GM19043 (cell line): Measurements from ENCODE around the gene TMEM184C.

Experiments
- ATAC-seq: cut with Tn5 transposase; IDR thresholded peaks from one replicate; pipeline ENCODE4 v1.9.1; 2021; ENCODE audit warnings: low read depth; ENCODE audit not compliant: unreplicated experiment

Gene TMEM184C

GRCh38 chr4:147617173-147617840, at the start of gene TMEM184C:
Gene TMEM184C (plus strand): TSS chr4:147617397. CDS start chr4:147617957, 560 bp downstream.
- peak; percentile 100 for ATAC-seq

- ATAC-seq, result no peak
Observed at GRCh38 chr4:147570616-147571015, 46.6 kb upstream of the TMEM184C start.

DNA sequence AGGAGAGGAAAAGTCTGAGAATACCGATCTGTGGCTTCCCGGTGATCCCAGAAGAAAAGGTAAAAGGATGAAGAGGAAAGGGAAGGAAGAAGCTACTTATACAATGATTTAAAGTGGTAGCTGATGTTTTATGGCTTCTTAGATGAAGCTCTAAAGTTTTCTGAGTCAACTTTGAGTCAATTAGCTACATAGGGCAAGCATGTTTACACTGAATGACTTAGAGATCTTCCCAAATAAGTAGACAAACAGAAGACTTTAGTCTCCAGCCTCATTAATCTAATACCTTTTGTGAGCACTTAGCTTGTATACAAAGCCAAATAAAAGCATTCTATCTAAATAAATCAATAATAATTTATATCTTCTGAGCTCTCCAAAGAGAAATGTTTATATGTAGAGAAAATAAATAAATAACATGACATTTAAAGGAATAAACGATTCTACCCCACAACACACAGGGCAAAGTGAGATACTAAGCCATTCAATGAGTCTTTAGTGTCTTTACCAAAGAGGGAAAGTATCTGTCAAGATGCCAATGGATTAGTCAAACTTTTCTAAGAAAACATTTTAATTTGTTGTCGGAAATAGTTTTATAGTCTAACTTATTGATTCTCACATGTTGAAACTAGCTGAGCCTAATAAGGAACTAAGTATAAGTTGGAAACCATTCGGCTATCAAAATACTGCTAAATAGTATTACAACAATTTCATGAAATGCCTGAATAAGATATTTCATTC, 46.0 kb upstream of the TMEM184C start:
- ATAC-seq, result no peak

DNA sequence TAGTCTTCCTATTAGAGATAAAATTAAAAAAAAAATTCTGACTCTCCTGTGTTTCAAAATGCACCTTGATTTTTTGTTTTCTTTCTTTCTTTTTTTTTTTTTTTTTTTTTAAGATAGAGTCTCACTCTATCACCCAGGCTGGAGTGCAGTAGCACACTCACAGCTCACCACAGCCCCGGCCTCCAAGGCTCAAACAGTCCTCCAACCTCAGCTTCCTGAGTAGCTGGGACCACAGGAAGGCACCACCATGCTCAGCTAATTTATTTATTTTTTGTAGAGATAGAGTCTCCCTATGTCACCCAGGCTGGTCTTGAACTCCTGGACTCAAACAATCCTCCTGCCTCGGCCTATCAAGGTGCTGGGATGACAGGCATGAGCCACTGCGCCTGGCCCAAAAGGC, 41.1 kb upstream of the TMEM184C start:
- no peak for ATAC-seq

GRCh38 chr4:147578051-147578476, 39.1 kb upstream of the TMEM184C start:
- no peak for ATAC-seq

DNA sequence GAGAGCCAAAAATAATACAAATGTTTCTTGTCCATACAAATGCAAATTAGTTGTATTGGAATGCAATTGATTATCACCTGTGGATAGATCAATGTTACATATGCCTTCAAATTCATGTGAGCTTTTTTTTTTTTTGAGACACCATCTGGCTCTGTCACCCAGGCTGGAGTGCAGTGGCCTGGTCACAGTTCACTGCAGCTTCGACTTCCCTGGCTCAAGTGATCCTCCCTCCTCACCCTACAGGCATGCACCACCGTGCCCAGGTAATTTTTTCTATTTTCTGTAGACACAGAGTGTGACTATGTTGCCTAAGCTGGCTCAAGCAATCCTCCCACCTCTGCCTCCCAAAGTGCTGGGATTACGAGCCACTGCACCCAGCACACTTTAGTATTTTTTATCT, 38.6 kb upstream of the TMEM184C start:
- ATAC-seq, result no peak

DNA sequence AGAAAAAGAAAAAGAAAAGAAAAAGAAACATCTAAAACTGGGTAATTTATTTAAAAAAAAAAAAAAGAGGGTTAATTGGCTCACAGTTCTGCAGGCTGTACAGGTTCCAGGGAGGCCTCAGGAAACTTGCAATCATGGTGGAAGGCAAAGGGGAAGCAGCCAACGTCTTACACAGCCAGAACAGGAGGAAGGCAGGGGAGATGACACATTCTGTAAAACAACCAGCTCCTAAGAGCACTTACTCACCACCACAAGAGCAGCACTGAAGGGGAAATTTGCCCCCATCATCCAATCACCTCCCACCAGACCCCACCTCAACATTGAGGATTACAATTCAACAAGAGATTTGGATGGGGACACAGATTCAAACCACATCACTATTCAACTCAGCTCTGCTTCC, 36.8 kb upstream of the TMEM184C start:
- ATAC-seq, result no peak

DNA sequence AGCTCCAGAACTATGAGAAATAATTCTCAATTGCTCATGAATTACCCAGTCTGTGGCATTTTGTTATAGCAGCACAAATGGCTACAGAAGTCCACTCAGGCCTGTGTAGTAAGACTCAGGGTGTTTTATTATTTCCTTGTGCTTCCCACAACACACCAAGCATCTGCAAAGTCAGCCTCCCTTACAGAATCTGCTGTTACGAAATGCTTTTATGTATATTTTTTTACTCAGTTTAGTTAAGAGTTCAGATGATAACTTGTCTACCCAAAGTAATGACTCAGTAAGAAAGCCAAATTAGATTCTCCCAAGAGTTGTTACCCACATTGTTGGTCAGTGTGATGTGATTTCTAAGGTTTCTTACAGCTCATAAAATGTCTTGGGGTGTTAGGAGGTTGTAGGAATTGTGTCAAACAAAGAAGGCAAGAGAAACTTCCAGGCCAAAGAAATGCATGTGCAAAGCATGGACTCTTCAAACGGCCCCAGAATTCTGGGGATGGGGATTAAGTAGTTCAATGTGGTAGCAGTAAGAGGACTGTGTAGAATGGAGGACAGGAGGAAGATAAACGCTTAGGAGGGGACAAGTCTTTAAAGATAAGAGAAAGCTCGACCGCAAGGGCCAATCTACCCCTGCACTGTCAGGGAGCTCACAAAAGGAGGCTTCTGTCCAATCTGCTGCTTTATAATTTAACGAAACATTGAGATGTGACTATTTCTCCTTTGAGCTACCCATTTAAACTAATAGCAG, 35.4 kb upstream of the TMEM184C start:
- ATAC-seq, result no peak

- ATAC-seq, result no peak
Observed at GRCh38 chr4:147582386-147583060, 34.7 kb upstream of the TMEM184C start.

DNA sequence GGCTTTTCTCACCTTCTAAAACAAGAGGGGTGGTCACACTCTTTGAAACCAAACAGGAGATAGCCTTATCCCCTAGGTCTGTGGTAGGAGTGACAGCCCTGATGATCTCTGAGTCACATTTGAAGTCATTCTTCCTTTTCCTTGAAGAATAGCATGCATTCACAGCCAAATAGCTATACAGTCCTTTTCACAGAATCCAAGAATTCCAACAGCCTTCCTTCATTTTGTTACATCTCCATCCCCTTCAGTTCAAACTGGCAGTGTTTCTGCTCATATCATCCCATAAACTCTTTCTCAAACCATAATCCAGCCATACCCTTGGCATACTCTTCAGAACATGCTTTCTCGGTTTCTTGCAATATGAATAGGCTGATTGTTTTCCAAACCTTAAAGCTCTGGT, 33.3 kb upstream of the TMEM184C start:
- ATAC-seq, result no peak

- no peak for ATAC-seq
Observed at GRCh38 chr4:147586032-147586431, 31.2 kb upstream of the TMEM184C start.

GRCh38 chr4:147586637-147587036, 30.6 kb upstream of the TMEM184C start:
- ATAC-seq, result peak; percentile 76

GRCh38 chr4:147587041-147587440, 30.2 kb upstream of the TMEM184C start:
- ATAC-seq, result no peak

DNA sequence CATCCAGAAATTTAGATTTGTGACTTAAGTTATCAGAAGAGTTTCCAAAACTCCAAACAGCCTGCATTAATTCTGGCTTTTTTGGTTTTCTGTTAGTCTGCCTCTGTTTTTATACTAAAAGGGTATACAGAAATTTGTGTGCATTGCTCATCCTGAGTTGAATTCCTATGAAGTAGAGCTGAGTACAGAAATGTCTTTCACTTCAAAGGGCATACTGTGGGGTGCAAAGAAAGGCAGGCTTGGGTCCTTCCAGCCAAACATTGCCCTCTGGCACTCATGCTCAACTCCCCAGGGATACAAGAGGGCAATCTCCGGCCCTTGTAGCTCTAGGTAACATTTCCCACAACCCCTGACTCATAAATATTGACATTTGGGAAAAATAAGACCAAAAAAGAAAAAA, 27.6 kb upstream of the TMEM184C start:
- no peak for ATAC-seq

DNA sequence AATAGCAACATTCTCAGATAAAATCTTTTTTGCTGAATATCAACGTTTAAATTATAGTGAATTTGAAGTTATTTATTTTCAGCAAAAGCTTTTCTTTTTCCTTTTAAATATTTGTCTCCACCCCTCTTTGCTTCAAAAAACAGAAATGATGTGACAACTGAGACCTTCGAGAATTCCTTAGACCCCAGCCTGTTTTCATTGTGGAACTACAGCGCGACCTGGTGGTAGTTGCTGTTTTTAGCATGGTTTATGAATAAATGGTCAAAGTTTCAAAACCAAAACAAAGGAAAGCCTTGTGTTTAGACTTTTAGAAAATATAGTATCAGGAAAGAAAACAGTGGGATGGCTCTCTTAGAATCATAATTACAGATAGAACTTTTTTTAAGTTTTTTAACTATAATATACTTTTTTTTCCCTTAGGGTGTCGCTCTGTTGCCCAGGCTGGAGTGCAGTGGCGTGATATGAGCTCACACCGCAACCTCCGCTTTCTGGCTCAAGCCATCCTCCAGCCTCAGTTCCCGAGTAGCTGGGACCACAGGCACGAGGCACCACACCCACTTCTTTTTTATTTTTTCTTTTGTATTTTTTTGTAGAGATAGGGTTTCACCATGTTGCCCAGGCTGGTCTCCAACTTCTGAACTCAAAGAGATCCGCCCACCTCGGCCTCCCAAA, 26.8 kb upstream of the TMEM184C start:
- no peak for ATAC-seq

DNA sequence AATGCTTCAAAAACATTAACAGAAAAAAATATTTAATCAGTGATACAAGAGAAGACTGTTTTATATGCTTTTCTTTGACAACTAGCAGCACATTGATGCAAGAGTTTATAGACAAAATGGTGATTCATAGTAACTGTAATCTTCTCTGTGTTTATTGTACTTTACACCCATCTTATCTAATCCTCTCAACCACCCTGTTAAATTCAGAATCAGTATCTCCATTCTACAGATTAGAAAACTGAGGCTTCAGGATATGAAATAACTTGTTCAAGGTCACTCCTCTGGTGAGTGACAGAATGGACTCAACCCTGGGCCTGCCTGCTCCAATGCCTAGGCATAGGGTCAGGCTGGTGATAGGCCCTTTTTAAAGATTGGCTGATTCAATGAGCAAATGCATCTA, 26.1 kb upstream of the TMEM184C start:
- no peak for ATAC-seq

DNA sequence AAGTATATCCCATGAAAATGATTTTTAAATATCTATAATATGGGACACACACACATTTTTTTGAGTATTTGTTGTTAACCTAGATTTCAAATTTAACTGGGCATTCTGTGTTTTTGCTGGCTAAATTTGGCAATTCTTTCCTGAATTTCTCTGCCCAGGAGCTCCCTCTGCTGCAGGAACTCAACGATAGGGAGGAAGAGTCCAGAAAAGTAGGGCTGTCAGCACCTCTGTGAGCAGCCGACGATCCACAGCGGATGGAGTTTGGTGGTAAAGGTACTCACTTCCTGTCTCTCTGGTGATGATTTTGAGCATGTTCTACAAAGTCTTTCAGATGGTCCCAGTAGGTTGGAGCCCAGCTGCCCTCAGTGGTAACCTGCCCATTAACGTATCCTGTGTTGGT, 23.1 kb upstream of the TMEM184C start:
- no peak for ATAC-seq

- no peak for ATAC-seq
Observed at GRCh38 chr4:147594578-147594977, 22.6 kb upstream of the TMEM184C start.

DNA sequence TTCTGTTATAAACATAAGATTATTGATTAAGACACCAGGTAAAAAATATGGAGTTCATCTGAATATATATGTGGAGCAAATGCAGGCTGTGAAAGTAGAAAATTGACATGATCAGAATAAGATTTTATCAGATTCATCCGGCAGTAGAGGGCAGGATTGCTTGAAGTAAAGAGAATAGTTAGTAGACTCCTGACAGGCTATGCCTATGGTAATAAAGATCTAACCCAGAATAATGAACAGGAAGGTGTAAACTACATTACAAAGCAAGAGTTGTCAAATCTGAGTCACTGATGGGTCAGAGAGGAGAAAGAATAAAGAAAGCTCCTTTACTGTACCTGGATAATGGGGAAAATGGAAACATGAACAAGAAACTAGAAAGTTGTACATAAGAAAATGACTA, 20.8 kb upstream of the TMEM184C start:
- ATAC-seq, result no peak

GRCh38 chr4:147596981-147597380, 20.2 kb upstream of the TMEM184C start:
- no peak for ATAC-seq
